Measurements from ENCODE around the gene BGN. TPM values are rescaled to one million over a fixed set of nuclear protein-coding genes. Genes with fewer than 3 reads are reported as not detected.

Gene BGN
- total RNA-seq, 1 experiment from 2014 or later: 1.2 TPM

- DNase-seq: no peak
- H4K20me1 ChIP-seq (ENCODE audit: control insufficient read depth, insufficient read depth, insufficient read length): no peaks in the 10 kb centered on the region
- no peak overlapping the region for H2BK5ac ChIP-seq (ENCODE audit: insufficient read length, low read length)
- H3K79me2 ChIP-seq (ENCODE audit: insufficient read depth, low read length): no peaks in the 10 kb centered on the region
- H3K23ac ChIP-seq (ENCODE audit: insufficient read length, low read depth, low read length): no peak overlapping the region
- H3K27ac ChIP-seq (ENCODE audit: insufficient read length, low read depth, low read length): no peak overlapping the region
- no peaks in the 10 kb centered on the region for H3K79me1 ChIP-seq (ENCODE audit: insufficient read depth, low read depth, low read length, poor library complexity, severe bottlenecking)
- no peak overlapping the region for H3K4ac ChIP-seq (ENCODE audit: low read depth, low read length)
- H3K4me1 ChIP-seq (ENCODE audit: insufficient read depth, low read length): no peaks in the 10 kb centered on the region
- H2BK15ac ChIP-seq (ENCODE audit: low read depth, low read length): no peak overlapping the region
- H3K56ac ChIP-seq (ENCODE audit: insufficient read length, low read depth, low read length): no peak overlapping the region
- Mint-ChIP-seq H3K4me1 (no peaks in the 10 kb centered on the region), H3K4me3 (no peak overlapping the region), H3K9me3 (peaks cover 66 to 69% of the 10 kb centered on the region in 2 experiments), H3K36me3 (ENCODE audit: insufficient read depth in 1 of 3, low read depth in 3 of 3) (peaks cover 0 to 5% (median 2%) of the 10 kb centered on the region in 3 experiments; a peak in 4 of 7 replicates), H3K27ac (no peak overlapping the region), H3K27me3 (ENCODE audit: low read depth) (peaks cover 16% of the 10 kb centered on the region)
- no peaks in the 10 kb centered on the region for H3K23me2 ChIP-seq (ENCODE audit: insufficient read length, low read depth, low read length, poor library complexity, severe bottlenecking)
- H3K18ac ChIP-seq (ENCODE audit: insufficient read length, low read depth, low read length): no peak overlapping the region
- no CpG with 5 or more reads among the region's 7 CpGs for WGBS (ENCODE audit: extremely low coverage, insufficient read length, low lambda C conversion rate)
- TF ChIP-seq CTCF (conservative IDR thresholded peaks at IDR 0.05): no peak
- no peak overlapping the region for H2AK5ac ChIP-seq (ENCODE audit: insufficient read length, low read length)
- H3K27me3 ChIP-seq (ENCODE audit: insufficient read depth, low read length): no peaks in the 10 kb centered on the region
- H4K5ac ChIP-seq (ENCODE audit: insufficient read length, low read depth, low read length): no peak overlapping the region
- H4K91ac ChIP-seq (ENCODE audit: insufficient read length, low read depth, low read length): no peak overlapping the region
- peaks cover 57% of the 10 kb centered on the region for H3K9me3 ChIP-seq (ENCODE audit: control insufficient read depth, low read depth, low read length)
- H2BK120ac ChIP-seq (ENCODE audit: low read depth, low read length, poor library complexity, severe bottlenecking): no peak overlapping the region
- no peak overlapping the region for H2BK20ac ChIP-seq (ENCODE audit: low read depth, low read length, poor library complexity, severe bottlenecking)
- no peak overlapping the region for H4K8ac ChIP-seq (replicated peaks; ENCODE audit: insufficient read length, low read depth, low read length)
- no peak overlapping the region for H2BK12ac ChIP-seq (ENCODE audit: insufficient read length, low read depth, low read length)
- no peak overlapping the region for H2AFZ ChIP-seq (ENCODE audit: low read length)
- no peak overlapping the region for H3K9ac ChIP-seq (ENCODE audit: extremely low read depth, insufficient read length, low read length)
- H3K4me2 ChIP-seq (ENCODE audit: insufficient read depth, insufficient read length, low read length): no peak overlapping the region
- no peak overlapping the region for H3T11ph ChIP-seq (ENCODE audit: low read length)
- no peak overlapping the region for H3K14ac ChIP-seq (ENCODE audit: insufficient read depth, low read length)
Observed at GRCh38 chrX:153526042-153526441, 31.3 kb downstream of the BGN start.
